ENCODE results near the gene USH1G.

GRCh38 chr17:74870512-74870911 lies 52.5 kb downstream of the USH1G start:
- TF ChIP-seq HMGXB3 (CRISPR knock-in tag; IDR thresholded peaks at IDR 0.05; ENCODE audit: borderline replicate concordance) (no peak), CTCF (CRISPR knock-in tag; IDR thresholded peaks at IDR 0.05) (no peak), POLR2A (IDR thresholded peaks at IDR 0.05; ENCODE audit: insufficient read depth in 1 of 2, low read depth in 2 of 2, low read length in 2 of 2) (no peak), POLR2AphosphoS5 (IDR thresholded peaks at IDR 0.05; ENCODE audit: low read depth, low read length) (no peak), MAZ (IDR thresholded peaks at IDR 0.05; ENCODE audit: borderline replicate concordance, low read depth, low read length) (no peak), MAZ (CRISPR knock-in tag; IDR thresholded peaks at IDR 0.05; ENCODE audit: low read depth) (no peak), ARNT2 (CRISPR knock-in tag; IDR thresholded peaks at IDR 0.05; ENCODE audit: low read depth) (no peak), PHF20 (CRISPR knock-in tag; IDR thresholded peaks at IDR 0.05) (no peak), CEBPG (CRISPR knock-in tag; IDR thresholded peaks at IDR 0.05) (no peak), ETS1 (CRISPR knock-in tag; IDR thresholded peaks at IDR 0.05) (no peak), CREM (IDR thresholded peaks at IDR 0.05) (no peak), CREM (CRISPR knock-in tag; IDR thresholded peaks at IDR 0.05) (no peak), SUZ12 (IDR thresholded peaks at IDR 0.05; ENCODE audit: low read depth, low read length) (no peak), ZNF576 (CRISPR knock-in tag; IDR thresholded peaks at IDR 0.05) (no peak), ZNF639 (CRISPR knock-in tag; conservative IDR thresholded peaks at IDR 0.05) (no peak)

Measured in HepG2 (cell line).